Osteocyte (in vitro differentiated cells): Measurements from ENCODE around the gene FTCDNL1. TPM values are rescaled to one million over a fixed set of nuclear protein-coding genes. Genes with fewer than 3 reads are reported as not detected.

Source experiments
- DNase-seq: peaks from one replicate; pipeline ENCODE4 v3.0.0; 2021; ENCODE audit warnings: mixed read lengths; ENCODE audit not compliant: unreplicated experiment; ENCODE audit errors: extremely low spot score
- H3K27ac Mint-ChIP-seq: one replicate; pipeline ENCODE4 v1.8.0; 2021; ENCODE audit warnings: mild to moderate bottlenecking, mixed read lengths; ENCODE audit not compliant: unreplicated experiment
- H3K27me3 Mint-ChIP-seq: one replicate; pipeline ENCODE4 v1.8.0; 2021; ENCODE audit warnings: mixed read lengths; ENCODE audit not compliant: unreplicated experiment
- H3K36me3 Mint-ChIP-seq: one replicate; pipeline ENCODE4 v1.8.0; 2021; ENCODE audit warnings: mixed read lengths; ENCODE audit not compliant: unreplicated experiment
- H3K4me1 Mint-ChIP-seq: one replicate; pipeline ENCODE4 v1.8.0; 2021; ENCODE audit warnings: mixed read lengths; ENCODE audit not compliant: unreplicated experiment
- H3K4me3 Mint-ChIP-seq: one replicate; pipeline ENCODE4 v1.8.0; 2021; ENCODE audit warnings: mild to moderate bottlenecking, moderate library complexity, mixed read lengths; ENCODE audit not compliant: unreplicated experiment
- H3K9me3 Mint-ChIP-seq: one replicate; pipeline ENCODE4 v1.8.0; 2021; ENCODE audit warnings: mixed read lengths; ENCODE audit not compliant: unreplicated experiment
- CTCF ChIP-seq: fragments of 200-600 bp; sonication (generic); IDR thresholded peaks from 2 replicates; pipeline ENCODE4 v1.5.0; 2021; ENCODE audit warnings: antibody characterized with exemption, mild to moderate bottlenecking, moderate library complexity
- long read RNA-seq: library from polyadenylated mRNA; unstranded; transcript quantifications from one replicate; pipeline ENCODE4 v2.0.0, GENCODE V29; 2021
- total RNA-seq: library from RNA; stranded (reverse); gene quantifications from 2 replicates; pipeline ENCODE4 v1.2.1, GENCODE V29; 2021

The FTCDNL1 gene
- 0.76 TPM in 1 of 2 replicates, not detected in the other for total RNA-seq
- long read RNA-seq: 0 reads

DNA sequence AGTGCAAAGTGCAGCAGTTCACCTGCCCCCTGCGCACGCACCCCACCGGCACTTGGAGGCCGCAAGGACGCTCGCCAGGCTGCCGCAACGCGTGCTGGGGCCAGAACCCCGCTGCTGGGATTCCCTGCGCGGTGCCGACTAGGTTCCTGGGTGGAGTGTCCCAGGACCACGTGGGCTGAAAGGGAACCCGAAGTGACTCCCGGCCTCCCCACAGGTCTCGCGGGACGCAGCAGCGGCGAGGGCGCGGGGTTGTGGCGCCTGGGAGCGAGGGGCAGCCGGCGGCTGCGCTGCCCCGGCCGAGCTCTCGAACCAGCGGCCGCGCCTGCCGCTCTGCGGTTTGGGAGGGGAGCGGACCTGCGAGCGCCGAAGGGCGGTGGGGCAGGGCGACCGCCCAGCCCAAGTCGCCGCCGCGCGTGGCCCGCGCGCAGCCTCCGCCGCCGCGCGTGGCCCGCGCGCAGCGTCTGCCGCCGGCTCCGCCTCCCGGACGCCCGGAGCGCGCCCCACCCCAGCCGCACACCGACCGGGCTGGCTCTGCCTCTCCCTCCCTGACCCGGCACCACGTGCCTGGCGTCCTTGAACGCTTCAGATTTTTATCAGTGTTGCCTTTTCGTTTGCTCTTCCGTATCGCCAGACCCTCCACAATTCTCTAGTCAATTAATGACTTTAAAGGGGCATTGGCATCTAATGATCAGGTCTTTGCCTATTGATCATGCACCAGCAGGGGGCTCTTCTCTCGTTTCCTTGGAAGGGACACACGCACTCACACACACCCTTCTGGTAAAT lies at the start of gene FTCDNL1:
TSS of gene FTCDNL1 (minus strand) at position 475 of the 783 bp plus-strand sequence. CDS start 2,230 bp downstream, outside the sequence.
- no peak within 1 kb of the TSS for H3K27ac Mint-ChIP-seq
- TF ChIP-seq CTCF: peak; percentile 59
- H3K4me3 Mint-ChIP-seq: peak within 1 kb of the TSS; percentile 89
- no peaks in the 10 kb centered on the region for H3K9me3 Mint-ChIP-seq
- DNase-seq: no peak
- H3K27me3 Mint-ChIP-seq: peaks cover 83% of the 10 kb centered on the region
- H3K36me3 Mint-ChIP-seq: no peaks in the 10 kb centered on the region
- peaks cover 7% of the 10 kb centered on the region for H3K4me1 Mint-ChIP-seq

DNA sequence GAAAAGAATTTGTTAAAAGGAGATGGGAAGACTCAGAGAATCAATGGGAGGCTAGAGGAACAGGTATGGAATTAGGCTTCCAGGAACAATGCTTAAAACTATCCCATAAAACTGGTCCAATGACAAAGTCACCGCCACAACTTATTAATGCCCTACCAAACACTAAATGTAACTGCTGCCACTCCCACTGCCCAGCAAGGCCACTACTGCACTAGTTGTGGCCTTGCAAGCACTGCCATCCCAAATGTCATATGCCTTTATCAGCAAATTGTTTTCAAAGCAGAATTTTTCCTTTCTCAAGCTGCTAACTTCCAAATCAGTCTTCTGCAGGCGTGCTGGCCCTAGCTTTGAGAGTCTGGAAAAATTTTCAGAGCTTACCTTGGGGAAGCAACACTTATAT lies 45.6 kb upstream of the FTCDNL1 start:
- Mint-ChIP-seq H3K4me3 (no peak overlapping the region), H3K27me3 (peaks cover 20% of the 10 kb centered on the region), H3K36me3 (no peaks in the 10 kb centered on the region), H3K4me1 (no peaks in the 10 kb centered on the region), H3K9me3 (no peaks in the 10 kb centered on the region), H3K27ac (no peak overlapping the region)
- no peak for TF ChIP-seq CTCF
- no peak for DNase-seq

DNA sequence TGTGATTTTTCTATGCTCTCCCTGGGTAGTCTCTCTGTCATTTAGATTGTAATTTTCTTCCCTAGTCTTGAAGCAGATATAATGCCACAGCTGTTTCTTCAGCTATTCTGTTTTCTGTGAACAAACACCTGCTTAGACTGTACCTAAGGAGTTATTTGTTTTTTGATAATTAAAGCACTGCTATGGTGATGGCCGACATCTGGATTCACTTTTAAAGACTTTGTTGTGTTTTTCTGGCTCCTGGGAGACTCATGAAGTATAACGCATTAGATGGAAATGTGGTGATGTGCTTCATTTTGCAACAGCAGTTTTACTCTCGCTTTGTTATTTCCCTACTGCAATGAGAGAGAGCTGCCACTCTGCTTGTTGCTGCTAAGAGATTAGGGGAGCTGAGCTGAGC lies 44.4 kb upstream of the FTCDNL1 start:
- Mint-ChIP-seq H3K4me3 (no peak overlapping the region), H3K9me3 (no peaks in the 10 kb centered on the region), H3K36me3 (no peaks in the 10 kb centered on the region), H3K4me1 (no peaks in the 10 kb centered on the region), H3K27ac (no peak overlapping the region), H3K27me3 (peaks cover 27% of the 10 kb centered on the region)
- DNase-seq: no peak
- no peak for TF ChIP-seq CTCF

- Mint-ChIP-seq H3K4me1 (peaks cover 2% of the 10 kb centered on the region), H3K27ac (no peak overlapping the region), H3K27me3 (peaks cover 10% of the 10 kb centered on the region), H3K9me3 (no peaks in the 10 kb centered on the region), H3K36me3 (no peaks in the 10 kb centered on the region), H3K4me3 (no peak overlapping the region)
- no peak for TF ChIP-seq CTCF
- DNase-seq: no peak
Observed at GRCh38 chr2:199883474-199884212, 32.7 kb upstream of the FTCDNL1 start.

- Mint-ChIP-seq H3K9me3 (no peaks in the 10 kb centered on the region), H3K36me3 (no peaks in the 10 kb centered on the region), H3K4me1 (peaks cover 2% of the 10 kb centered on the region), H3K4me3 (no peak overlapping the region), H3K27ac (no peak overlapping the region), H3K27me3 (peaks cover 7% of the 10 kb centered on the region)
- TF ChIP-seq CTCF: no peak
- DNase-seq: no peak
Observed at GRCh38 chr2:199882667-199883066, 31.7 kb upstream of the FTCDNL1 start.
